A673 (cell line): ENCODE data around the gene COL5A1. TPM values are rescaled to one million over a fixed set of nuclear protein-coding genes. Genes with fewer than 3 reads are reported as not detected.

Experiments used
- BruUV-seq: library from RNA; stranded (reverse); fragments of 400-500 nt; replicated peaks from 2 replicates; lab custom pipeline; 2021; lab: Mats Ljungman, UMichigan
- CTCF ChIA-PET: fragments of 300-600 bp; sonication (Branson Sonifier 250); formaldehyde crosslinking; loops from one replicate; lab custom pipeline; 2022; ENCODE audit warnings: antibody characterized with exemption; lab: Charles Lee
- POLR2A ChIA-PET: fragments of 300-600 bp; sonication (Branson Sonifier 250); formaldehyde crosslinking; loops from one replicate; lab custom pipeline; 2022; ENCODE audit warnings: antibody characterized with exemption; ENCODE audit not compliant: low non-redundant PET; lab: Charles Lee
- DNase-seq: peaks from one replicate; pipeline ENCODE4 v3.0.0-alpha.2; 2015; ENCODE audit warnings: low spot score
- H3K27ac ChIP-seq: fragments of 200-600 bp; sonication (generic); 2 replicates; pipeline ENCODE4 v1.5.1; 2016; ENCODE audit warnings: mixed run types, low read depth, mild to moderate bottlenecking, mixed read lengths, antibody characterized with exemption, low read length; ENCODE audit not compliant: poor library complexity, severe bottlenecking
- H3K27me3 ChIP-seq: fragments of 200-600 bp; sonication (generic); replicated peaks from 2 replicates; pipeline ENCODE4 v1.6.1; 2017; ENCODE audit warnings: mixed run types, low read depth, mild to moderate bottlenecking, mixed read lengths, antibody characterized with exemption, low read length; ENCODE audit not compliant: insufficient read depth, poor library complexity
- H3K36me3 ChIP-seq: fragments of 200-600 bp; sonication (generic); 2 replicates; pipeline ENCODE4 v1.6.1; 2016; ENCODE audit warnings: mixed run types, mild to moderate bottlenecking, mixed read lengths, antibody characterized with exemption, low read length; ENCODE audit not compliant: insufficient read depth, poor library complexity, severe bottlenecking
- H3K4me1 ChIP-seq: fragments of 200-600 bp; sonication (generic); 2 replicates; pipeline ENCODE4 v1.6.1; 2017; ENCODE audit warnings: mixed run types, mild to moderate bottlenecking, mixed read lengths, antibody characterized with exemption, low read length; ENCODE audit not compliant: insufficient read depth, poor library complexity, severe bottlenecking
- H3K4me3 ChIP-seq: fragments of 200-600 bp; sonication (generic); 2 replicates; pipeline ENCODE4 v1.5.1; 2016; ENCODE audit warnings: low read depth, mixed run types, mild to moderate bottlenecking, mixed read lengths, low read length; ENCODE audit not compliant: poor library complexity, severe bottlenecking
- H3K9me3 ChIP-seq: fragments of 200-600 bp; sonication (generic); 2 replicates; pipeline ENCODE4 v1.6.1; 2016; ENCODE audit warnings: mixed run types, low read depth, mild to moderate bottlenecking, mixed read lengths, antibody characterized with exemption, low read length; ENCODE audit not compliant: poor library complexity, severe bottlenecking
- EZH2 ChIP-seq: fragments of 200-600 bp; sonication (generic); IDR thresholded peaks from 2 replicates; pipeline ENCODE4 v1.6.1; 2017; ENCODE audit warnings: borderline replicate concordance, low read depth, mild to moderate bottlenecking, mixed read lengths, antibody characterized with exemption, low read length; ENCODE audit not compliant: poor library complexity, severe bottlenecking
- intact Hi-C: fragments of 100-400 bp; cut with micrococcal nuclease; formaldehyde crosslinking; loops from one replicate; pipeline ENCODE4 v1.10.0; 2022; ENCODE audit not compliant: unreplicated experiment
- total RNA-seq: library from RNA; stranded (reverse); gene quantifications from 2 replicates; pipeline ENCODE4 v1.2.3, GENCODE V29; 2021
- TF ChIP-seq, protein P1 (sequence below): fragments of 300-800, 200-600 bp; sonication (generic); conservative IDR thresholded peaks from 2 replicates; pipeline ENCODE4 v1.5.1; 2017; ENCODE audit warnings: low read depth, mild to moderate bottlenecking, antibody characterized with exemption, low read length, moderate library complexity, mixed read lengths

The COL5A1 gene
- total RNA-seq, 1 experiment from 2014 or later, result 33.6 TPM

DNA sequence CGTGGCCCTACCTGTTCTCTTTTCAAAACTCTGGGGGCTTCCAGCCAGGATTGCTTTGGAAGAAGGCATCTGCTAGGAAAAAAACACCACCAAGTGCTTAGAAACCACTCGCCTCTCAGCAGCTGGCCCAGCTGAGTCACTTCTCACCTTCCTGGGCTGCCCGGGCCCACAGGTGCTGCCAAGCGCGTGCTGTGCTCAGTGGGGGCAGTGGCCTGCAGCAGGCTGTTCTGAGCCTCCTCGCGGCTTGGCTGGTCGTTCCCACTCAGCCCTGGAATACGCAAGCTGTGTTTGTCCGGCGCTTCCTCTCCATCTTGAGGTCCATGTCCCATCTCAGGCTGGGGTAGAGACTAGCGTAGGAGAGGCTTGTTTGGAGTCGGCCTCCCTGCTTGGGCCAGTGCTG lies 136.6 kb downstream of the COL5A1 start:
- peaks cover 3% of the 10 kb centered on the region for H3K36me3 ChIP-seq
- no peaks in the 10 kb centered on the region for H3K27me3 ChIP-seq
- no peak for TF ChIP-seq EZH2
- TF ChIP-seq, protein P1, sequence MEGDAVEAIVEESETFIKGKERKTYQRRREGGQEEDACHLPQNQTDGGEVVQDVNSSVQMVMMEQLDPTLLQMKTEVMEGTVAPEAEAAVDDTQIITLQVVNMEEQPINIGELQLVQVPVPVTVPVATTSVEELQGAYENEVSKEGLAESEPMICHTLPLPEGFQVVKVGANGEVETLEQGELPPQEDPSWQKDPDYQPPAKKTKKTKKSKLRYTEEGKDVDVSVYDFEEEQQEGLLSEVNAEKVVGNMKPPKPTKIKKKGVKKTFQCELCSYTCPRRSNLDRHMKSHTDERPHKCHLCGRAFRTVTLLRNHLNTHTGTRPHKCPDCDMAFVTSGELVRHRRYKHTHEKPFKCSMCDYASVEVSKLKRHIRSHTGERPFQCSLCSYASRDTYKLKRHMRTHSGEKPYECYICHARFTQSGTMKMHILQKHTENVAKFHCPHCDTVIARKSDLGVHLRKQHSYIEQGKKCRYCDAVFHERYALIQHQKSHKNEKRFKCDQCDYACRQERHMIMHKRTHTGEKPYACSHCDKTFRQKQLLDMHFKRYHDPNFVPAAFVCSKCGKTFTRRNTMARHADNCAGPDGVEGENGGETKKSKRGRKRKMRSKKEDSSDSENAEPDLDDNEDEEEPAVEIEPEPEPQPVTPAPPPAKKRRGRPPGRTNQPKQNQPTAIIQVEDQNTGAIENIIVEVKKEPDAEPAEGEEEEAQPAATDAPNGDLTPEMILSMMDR, result no peak
- no peaks in the 10 kb centered on the region for H3K9me3 ChIP-seq
- BruUV-seq, result no TSS peak
- intact Hi-C loops, result loop anchor here (10.0 kb wide), 1 partner anchor 637 kb away; no protein-coding TSS in a partner anchor
- ChIA-PET POLR2A (interaction anchor here (0.5 kb wide), 1 partner anchor 1713 kb away, joined by 3 read pairs; no protein-coding TSS in a partner anchor), CTCF (no interaction called here)
- no peak overlapping the region for H3K4me3 ChIP-seq
- no peaks in the 10 kb centered on the region for H3K4me1 ChIP-seq
- no peak for DNase-seq
- H3K27ac ChIP-seq, result no peak overlapping the region

DNA sequence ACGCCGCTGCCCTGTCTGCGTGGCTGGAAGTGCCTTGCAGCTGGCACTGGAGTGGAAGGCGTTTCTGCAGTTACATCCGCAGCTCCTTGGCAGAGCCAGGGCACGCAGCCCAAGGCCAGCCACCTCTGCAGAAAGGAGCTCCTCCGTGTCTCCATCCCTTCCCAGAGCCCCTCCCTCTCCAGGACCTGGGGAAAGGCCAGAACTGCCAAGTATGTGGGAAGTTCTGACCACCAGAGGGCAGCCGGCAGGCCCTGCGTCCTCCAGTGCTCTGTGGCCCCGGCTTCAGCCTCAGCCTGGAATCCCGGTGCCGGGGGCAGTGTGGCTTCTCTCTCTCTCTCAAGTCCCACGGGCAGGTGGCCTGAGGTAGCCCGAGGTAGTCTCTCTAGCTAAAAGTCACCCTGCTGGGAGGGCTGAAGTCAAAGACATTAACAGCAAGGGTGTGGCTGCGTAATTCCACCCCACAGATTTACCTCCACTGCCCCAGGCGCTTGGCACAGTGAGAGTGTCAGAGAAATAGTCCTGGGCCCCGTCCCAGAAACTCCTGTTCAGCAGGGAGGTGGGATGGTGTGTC lies 137.3 kb downstream of the COL5A1 start:
- Histone ChIP-seq H3K4me3 (no peak overlapping the region), H3K27me3 (no peaks in the 10 kb centered on the region), H3K9me3 (no peaks in the 10 kb centered on the region), H3K36me3 (no peaks in the 10 kb centered on the region), H3K27ac (no peak overlapping the region), H3K4me1 (no peaks in the 10 kb centered on the region)
- DNase-seq, result peak; percentile 39
- ChIA-PET CTCF (no interaction called here), POLR2A (no interaction called here)
- TF ChIP-seq EZH2, result no peak
- TF ChIP-seq, protein P1, result peak; percentile 57
- BruUV-seq, result no TSS peak
- intact Hi-C loops, result loop anchor here (10.0 kb wide), 1 partner anchor 636 kb away; no protein-coding TSS in a partner anchor

DNA sequence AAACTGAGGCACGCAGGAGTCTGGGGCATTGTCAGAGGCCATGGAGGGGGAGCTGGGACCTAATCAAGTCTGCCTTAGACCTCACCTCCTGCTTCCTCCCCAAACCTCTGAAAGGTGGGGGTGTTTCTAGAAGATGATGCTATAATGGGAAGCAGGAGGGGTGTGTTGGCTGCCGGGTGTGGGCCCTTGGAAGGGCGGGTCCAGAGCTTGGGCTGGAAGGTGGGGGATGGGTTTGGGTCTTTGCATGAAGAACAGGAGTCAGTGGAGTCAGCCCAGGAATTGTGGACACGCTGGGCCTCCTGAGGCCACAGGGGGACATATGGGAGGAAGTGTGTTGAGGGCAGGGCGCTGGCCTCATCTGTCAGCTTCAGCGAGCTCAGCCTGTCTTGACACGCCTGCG lies 138.0 kb downstream of the COL5A1 start:
- no TSS peak for BruUV-seq
- Histone ChIP-seq H3K4me1 (no peaks in the 10 kb centered on the region), H3K27ac (no peak overlapping the region), H3K27me3 (no peaks in the 10 kb centered on the region), H3K9me3 (no peaks in the 10 kb centered on the region), H3K36me3 (no peaks in the 10 kb centered on the region), H3K4me3 (no peak overlapping the region)
- no peak for DNase-seq
- intact Hi-C loops, result loop anchor here (10.0 kb wide), 1 partner anchor 635 kb away; no protein-coding TSS in a partner anchor
- POLR2A ChIA-PET, result no interaction called here
- CTCF ChIA-PET, result no interaction called here
- TF ChIP-seq, protein P1, result no peak
- no peak for TF ChIP-seq EZH2
